Stimulated activated CD8-positive, alpha-beta memory T cell treated with anti-CD3 and anti-CD28 coated beads, Interleukin-2, amount 100 ng/mL, for 48 hours (primary cell): Measurements from ENCODE around the gene RNF157.

Experiments used
- DNase-seq, 2 donors: peaks; one replicate each; pipeline ENCODE4 v3.0.0-alpha.2; 2020; ENCODE audit warnings: low read depth in 2 of 2

Gene RNF157

DNA sequence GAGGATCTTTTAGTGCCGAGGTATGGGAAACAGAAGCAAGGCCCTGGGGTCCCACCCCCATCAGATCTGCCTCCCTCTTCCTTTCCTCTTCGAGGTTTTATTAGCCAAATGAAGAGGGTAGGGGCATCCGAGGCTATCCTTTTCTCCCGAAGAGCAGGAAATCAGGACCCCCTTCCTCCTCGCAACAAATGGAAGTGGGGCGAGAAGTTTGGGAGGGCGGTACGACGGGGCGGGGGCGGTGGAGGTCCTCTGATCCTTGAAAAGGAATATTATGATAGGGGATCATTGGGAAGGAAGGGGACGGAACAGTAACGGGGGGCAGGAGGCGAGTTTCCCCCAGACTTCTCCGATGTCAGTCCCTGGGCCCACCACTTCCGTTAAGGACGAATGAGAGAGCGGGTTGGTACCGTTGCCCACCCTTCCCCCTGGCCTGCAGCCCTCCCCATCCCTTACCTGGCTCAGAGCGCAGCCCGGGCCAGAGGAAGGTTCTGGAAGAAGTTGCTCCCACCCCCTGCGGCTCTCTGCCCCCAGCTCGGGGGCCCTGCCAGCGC, 99.6 kb downstream of the RNF157 start:
- DNase-seq = no peak

DNA sequence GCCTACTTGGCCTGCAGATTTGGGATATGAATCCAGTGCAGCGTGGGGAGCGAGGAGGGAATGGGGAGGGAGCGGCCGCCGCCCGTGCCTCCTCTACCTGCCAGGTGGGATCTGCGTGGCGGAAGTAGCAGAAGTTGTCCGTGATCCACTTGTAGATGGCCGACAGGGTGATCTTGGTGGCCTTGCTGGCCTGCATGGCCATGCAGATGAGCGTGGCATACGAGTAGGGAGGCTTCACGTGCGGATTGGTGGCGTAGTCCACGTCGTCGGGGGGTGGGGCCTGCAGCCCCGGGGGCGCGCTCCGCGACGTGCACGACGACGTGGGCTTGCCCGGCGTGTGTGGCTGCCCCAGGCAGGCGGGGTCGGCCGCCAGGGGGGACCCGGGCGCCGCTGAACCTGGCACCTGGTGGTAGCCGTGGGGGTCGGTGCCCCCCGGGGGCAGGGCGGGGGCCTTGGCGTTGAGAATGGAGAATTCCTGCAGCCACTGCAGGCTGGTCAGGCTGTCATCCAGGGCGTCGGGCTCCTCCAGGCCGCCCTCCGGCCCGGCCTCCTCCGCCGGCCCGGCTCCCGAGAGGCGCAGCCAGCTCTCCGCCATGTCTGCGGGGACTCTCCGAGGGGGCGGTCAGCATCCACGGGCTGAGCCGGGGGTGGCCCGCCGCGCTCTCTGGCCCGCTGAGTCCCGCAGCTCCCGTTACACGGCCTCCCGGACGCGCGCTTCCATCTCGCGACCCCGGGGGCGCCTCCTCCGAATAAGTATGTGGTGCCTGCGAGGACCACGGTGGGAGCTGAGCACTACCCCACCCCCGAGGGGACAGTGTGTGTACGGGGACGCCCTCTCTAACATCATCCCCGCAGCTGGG, 100.3 kb downstream of the RNF157 start:
- no peak for DNase-seq

DNA sequence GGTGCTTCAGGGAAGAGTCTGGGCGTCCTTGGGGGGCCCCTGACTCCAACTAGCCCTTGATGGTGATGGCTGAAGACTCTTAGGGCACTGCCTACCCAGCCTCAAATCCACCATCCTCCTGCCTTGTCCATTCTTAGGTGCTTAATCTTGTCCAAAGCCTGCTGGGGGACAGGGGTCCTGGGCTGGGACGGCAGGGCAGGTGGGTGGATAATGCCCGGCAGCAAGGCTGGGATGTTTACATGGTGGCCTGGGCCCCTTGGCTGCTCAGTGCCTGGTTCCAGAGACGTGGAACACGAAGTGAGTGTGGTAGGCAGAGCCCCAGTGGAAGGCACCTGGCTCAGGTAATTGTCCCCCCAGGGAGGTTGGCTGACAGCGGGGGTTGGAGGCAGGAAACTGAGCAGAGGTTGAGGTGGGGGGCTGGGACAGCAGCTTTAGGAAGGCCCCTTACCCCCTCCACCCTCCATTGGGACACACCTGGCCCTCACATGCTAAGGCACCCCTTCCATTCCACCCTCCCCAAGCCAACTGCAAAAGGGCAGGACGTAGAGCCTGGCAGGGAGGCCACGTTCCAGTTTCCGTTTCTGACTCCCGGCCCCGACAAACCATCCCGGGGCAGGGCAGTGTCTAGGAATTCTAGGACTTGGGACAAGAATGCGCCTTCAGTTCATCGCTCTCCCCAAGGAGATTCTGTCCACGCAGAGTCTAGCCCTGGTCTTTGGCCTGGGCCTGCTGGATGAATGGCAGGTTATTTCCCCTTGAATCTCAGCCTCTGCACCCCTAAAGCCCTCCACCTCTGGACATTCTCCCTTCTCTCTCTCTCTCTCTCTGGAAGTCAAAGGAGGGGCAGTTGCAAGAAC, 101.2 kb downstream of the RNF157 start:
- DNase-seq = no peak

DNA sequence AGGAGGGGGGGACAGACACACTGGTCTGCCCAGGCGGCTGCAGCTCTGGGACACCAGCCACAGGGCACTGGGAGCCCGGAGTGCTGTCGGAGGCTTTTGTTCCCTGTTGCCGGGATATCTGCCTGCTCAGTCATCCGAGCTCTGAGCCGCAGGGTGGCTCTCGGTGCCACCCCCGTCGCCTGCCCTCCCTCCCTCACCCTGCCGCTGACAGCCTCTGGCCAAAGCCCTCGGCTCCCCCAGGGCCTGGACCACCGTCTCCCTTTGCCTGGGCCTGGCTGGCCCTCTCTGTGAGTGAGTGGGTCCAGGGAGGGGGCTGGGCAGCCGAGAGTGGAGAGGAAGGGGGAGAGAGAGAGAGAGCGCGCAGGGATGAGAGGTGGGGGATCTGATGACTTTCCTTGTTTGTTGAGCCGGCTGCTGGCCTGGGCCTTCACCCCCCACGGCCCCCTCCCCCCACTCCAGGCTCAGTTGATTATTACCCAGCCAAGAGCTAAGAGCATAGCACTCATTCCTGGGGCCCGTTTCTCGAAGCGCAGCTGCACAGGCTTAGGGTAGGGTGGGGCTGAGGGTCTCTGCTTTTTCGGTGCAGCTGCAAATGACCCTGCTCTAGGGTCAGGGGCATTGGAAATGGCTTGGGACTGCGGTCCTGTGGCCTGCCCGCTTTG, 101.9 kb downstream of the RNF157 start:
- DNase-seq = no peak

DNA sequence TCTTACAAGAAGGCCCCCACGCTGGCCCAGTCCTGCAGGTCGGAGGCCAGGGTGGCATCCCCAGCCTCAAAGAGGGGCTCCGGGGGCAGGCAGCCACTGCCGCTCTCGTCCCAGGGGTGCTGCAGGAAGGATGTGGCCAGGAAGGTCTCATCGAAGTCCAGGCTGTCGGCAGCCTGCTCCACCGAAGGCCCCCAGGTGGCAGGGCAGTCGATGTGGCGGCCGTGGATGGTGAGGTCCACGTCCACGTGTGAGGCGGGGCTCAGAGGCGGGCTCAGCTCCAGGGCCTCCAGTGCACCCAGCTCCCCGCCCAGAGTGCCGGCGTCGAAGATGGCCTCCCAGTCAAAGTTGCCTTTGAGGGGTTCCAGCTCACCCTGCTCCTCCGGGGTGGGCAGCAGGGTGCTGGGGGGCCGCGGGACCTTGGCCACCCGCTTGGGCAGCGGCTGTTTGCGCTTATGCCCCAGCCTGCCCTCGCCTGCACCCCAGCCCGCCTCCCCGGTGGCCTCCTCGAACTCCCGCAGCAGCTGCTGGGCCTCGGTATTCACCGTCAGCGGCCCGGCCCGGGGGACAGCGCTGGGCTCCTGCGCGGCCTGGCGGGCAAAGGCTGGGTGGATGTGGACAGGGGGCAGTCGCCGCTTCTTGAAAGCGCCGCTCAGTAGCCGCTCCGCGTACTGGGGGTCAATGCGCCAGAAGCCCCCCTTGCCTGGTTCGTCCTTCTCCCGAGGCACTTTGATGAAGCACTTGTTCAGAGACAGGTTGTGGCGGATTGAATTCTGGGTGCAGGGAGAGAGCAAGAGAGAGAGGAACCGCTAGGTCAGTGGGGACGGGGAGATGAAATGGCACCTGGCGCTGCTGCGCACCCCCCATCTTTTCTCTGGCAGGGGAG, 102.7 kb downstream of the RNF157 start:
- no peak for DNase-seq

DNA sequence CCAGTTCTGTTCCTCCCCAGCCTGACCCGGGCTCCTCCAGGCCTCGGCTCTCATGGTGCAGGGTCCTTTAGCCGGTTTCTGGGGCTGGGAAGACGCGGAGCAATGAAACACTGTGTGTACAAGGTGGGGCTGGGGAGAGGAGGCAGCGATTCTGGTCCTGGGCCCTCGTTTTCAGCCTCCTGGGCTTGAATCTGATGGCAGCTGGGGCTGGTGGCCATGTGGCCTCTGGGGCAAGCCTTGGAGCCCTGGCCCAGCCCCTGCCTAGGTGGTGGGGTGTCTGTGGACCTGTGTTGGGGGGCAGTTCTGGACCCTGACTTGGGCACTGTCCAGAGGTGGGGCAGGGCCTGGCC, 103.3 kb downstream of the RNF157 start:
- no peak for DNase-seq

DNA sequence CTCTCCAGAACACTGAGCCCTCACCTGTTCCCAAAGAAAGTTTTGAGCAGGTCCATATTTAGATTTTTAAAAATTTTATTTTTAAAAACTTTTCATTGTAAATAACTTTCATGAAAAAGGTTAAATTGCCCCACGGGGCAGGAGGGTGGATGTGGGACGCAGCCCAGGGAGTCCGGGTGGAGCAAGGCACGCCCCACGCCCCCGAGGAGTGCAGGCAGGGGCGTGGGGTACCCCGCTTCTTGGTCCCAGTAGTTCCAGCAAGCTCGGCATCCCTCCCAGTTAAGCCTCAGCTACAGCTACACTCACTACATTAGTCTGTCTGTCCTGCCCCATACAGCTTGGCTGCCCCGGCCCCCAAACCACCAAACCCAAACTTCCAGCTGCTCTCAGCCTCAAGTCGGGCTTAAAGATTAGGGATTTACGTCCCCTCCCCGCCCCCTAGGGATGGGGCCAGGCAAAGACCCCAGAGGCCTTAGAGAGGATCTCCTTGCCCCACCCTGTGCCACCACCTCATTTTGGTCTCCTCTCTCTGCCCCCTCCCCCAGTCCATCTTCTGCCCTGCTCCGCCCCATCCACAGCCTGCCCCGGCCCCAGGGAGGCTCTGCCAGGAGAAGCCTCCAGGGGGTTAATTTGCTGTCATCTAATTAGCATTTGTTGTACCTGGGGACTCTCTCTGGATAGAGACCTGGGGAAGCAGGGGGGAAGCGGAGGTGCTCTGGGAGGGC, 103.9 kb downstream of the RNF157 start:
- no peak for DNase-seq

DNA sequence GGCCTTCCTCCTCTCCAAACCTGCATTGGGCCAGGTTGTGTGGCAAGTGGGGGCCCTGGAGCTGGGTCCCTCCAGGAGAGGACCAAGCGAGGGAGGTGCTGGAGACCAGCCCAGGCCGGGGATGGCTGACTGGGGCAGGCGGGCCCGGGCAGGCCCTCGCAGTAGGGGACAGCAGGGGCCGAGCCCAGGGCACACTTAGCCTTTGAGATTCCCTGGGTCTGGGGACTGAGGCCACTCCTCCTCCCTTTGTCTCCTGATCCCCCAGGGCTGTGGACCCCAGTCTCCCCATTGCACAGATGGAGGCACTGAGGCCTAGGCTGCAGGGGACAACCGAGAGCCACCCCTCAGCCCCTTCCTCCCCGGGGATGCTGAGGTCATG, 104.5 kb downstream of the RNF157 start:
- DNase-seq = no peak

DNA sequence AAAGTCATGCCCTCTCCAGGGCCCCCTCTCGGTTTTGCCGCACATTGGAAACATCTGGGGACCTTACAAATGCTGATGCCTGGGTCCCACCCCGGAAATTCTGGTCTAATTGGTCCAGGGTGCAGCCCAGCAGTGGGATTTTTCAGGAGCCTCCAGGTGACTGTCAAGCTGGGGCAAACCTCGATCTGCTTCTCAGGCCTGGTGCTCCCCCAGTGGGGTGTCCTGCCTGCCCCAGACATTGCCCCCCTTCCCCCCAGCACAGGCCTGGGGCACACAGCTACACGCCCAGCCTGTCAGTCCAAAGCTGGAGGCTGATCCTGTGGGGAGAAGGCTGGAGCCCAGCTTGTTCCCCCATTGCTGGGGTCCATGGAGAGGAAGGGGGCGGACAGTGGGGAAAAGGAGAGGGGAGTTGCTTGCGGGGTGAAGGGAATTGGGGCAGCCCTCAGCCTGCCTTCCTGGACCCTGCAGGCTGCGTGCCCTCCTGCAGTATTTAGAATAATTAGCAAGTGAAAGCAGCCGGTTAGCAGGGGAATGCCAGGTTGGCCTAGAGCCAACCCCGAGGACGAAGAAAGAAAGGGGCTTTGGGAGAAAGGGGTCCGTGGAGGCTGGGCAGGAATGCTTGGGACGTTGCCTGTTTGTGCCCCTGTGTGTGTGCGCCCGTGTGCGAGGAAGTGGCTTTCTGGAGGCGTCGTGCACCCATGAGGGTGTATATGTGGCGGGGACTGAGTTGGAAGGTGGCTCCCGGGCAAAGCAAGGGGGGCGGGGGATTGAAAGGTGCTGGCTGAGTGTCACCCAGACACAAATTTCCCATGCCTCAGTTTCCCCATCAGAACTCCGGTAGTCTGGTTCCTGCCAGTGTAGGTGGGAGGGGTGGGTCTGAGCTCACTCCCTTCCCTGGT, 105.1 kb downstream of the RNF157 start:
- DNase-seq = no peak

DNA sequence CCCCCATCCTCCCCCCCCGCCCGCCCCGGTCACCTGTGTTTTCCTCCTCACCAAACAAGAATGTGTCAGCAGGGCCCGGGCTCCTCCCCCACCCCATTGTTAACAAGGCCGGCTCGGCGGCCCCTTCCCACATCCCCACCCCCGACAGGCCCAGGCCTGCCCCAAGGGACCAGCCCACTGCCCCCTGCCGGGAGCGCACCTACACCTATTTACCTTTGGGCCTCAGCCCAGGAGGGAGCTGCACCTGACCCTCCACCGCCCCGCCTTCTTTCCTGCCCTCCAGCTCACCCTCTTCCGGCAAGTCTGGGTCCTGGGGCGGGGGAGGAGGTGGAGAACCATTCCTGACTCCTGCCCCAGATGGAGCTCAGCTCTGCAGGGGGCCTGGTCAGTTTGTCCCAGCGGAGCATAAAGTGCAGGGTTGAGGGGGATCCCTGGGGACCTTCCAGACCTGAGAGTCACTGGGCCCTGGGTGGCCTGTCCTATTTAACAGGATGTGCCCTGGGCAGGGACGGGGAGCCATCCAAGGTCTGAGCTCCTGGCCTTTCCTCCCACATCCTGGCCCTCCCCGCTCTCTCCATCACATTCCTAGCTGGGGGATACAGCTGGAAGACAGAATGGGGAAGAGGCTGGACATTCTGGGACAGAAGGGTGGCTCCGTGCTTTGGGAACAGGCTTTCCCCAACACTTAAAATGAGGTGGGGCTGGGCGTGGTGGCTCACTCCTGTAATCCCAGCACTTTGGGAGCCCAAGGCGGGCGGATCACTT, 107.5 kb downstream of the RNF157 start:
- no peak for DNase-seq

DNA sequence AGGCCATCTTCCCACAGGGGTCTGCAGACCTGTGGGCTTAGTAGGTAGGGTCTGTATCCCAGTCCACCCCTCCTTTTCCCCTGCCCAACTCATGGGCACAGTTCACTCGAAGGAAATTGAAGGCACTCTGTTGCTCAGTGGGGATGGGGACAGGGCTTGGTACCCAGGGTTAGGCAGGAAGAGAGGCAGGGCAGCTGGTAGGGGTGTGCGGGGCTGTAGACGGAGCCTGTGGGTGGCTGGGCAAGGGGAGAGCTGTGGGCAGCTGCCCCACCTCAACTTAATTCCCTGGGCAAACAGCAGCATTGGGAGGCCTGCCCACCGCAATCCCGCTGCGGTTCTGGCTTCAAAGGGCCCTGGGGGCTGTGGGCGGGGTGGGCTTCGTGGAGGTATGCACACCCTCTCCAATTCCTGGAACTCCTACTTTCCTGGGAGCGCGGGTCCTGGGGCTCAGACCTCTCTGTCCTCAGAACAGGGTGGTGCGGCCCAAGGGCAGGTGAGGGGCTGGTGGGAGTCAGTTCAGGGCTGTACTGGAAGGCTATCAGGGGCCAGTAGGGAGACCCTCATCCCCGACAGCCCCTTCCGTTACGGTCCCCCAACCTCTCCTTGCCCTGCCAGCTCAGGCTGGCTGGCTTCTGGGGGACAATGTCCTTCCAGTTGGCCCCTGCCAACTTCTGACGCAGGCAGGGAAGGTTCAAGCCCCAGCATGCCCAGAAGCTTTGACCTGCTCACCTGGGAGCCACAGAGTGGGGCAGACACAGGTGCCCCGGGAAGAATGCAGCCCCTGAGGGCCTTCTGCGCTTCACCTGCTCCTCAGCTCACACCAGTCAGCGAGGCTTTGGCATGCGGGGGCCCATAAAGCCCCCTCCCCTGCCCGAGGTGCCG, 108.4 kb downstream of the RNF157 start:
- DNase-seq = no peak

DNA sequence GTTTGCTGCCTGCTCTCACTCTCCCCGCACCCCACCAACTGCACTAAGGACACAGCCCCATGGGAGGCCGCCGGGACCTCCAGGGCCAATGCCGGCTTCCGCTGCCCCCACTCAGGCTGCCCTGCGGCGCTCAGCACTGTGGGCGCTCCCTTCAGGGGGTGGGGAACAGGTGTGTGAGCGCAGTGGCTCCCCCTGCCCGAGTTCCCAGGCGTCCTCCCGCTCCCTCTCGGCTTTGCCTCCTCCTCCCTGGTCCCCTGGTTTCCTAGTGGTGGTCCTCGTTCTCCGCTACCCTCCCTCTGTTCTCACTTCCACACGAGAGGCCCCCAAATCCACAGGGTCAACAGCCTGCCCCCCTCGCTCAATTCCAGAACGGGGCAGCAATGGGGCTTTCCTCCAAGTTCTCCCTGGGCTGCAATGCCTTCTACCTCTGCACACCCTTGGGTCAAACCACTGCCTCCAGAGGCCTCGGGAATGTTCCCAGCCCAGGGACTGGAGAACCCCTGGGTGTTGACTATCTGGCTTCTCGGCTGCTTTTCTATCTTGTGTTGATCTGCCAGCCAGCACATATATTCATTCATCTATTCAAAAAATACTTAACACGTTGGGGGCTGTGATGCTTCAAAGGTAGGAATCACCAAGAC, 109.1 kb downstream of the RNF157 start:
- no peak for DNase-seq

DNA sequence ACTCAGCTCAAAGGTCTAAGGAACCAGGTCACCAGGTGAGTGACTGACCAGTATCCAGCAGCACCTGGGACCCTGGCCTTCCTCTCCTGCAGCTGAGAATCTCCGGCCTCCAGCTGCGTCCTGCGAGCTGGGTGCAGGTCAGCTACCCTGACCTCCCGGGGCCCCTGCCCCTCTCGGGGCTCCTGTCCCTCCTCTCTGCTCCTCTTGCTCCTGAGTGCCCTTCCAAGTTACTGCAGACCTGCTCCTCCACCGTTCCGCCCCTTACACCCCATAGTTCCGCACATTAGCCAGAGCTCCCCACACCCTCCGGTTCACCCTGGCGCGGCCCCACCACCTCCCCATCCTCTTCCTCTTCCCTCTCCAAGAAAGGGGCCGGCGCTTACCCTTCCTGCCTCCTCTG, 109.8 kb downstream of the RNF157 start:
- DNase-seq = no peak

DNA sequence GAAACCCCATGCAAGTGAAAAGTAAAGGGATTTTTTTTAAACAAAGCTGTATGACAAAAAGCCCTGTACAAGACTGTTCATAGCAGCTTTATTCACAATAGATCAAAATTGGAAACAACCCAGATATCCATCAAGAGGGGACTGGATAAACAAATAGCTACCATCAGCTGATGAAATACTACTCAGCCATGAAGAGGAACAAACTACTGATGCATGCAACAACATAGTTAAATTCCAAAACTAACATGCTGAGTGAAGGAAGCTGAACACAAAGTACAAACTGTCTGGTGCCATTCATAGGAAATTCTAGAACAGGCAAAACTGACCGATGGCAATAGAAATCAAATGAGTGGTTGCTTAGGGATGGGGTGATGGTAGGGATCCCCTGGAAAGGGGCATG, 114.4 kb downstream of the RNF157 start:
- no peak for DNase-seq

DNA sequence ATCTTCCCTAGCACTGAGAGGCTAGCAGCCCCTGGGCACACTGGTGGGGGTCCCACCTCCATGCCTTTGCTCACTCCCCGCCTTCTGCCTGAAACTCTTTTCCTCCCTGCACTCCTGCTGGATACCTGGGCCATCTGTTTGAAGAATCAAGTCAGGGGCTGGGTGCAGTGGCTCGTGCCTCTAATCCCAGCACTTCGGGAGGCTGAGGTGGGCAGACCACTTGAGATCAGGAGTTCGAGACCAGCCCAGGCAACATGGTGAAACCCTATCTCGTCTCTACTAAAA, 115.0 kb downstream of the RNF157 start:
- no peak for DNase-seq

DNA sequence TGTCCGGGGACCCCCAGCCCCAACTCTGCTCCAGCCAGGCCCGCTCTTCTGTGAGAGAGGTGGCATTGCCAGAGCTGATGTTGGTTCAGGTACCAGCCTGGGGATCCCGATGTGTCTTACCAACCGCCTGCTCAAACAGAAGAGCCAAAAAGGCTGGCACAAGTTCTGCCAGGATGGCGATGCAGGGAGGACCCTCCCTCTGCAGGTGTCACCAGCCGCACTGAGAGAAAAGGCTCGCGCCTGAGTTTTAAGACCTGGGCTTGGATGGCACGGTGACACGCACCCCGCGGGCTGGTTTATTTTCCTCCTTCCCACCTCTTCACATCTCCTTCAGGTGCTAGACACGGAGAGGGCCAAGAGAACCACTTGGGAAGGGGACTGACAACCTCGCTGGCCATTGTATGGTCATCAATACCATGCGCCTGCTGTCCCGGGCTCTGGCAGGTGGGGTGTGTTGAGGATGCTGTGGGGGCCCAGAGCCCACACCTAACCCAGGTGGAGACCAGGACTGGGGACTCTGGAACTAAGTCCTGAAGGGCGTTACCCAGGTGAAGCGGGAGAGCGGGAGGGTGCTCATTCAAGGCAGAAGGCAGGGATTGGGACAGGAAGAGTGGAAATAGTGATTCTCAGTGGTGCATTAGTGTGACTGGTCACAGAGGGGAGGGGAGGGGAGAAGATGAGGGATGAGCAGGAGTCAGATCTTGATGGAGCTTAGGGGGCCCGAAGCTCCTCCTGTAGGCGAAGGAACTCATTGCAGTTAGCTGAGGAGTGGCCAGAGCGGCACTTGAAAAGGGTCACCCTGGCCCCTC, 115.5 kb downstream of the RNF157 start:
- DNase-seq = no peak
